Activated effector memory CD4-positive, alpha-beta T cell treated with anti-CD3 and anti-CD28 coated beads, Interleukin-2, amount 50 U/mL, for 16 hours (primary cell): Measurements from ENCODE around the gene AVPR1B.

Experiments
- DNase-seq: peaks from one replicate; pipeline ENCODE4 v3.0.0-alpha.2; 2020

The AVPR1B gene, protein sequence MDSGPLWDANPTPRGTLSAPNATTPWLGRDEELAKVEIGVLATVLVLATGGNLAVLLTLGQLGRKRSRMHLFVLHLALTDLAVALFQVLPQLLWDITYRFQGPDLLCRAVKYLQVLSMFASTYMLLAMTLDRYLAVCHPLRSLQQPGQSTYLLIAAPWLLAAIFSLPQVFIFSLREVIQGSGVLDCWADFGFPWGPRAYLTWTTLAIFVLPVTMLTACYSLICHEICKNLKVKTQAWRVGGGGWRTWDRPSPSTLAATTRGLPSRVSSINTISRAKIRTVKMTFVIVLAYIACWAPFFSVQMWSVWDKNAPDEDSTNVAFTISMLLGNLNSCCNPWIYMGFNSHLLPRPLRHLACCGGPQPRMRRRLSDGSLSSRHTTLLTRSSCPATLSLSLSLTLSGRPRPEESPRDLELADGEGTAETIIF

DNA sequence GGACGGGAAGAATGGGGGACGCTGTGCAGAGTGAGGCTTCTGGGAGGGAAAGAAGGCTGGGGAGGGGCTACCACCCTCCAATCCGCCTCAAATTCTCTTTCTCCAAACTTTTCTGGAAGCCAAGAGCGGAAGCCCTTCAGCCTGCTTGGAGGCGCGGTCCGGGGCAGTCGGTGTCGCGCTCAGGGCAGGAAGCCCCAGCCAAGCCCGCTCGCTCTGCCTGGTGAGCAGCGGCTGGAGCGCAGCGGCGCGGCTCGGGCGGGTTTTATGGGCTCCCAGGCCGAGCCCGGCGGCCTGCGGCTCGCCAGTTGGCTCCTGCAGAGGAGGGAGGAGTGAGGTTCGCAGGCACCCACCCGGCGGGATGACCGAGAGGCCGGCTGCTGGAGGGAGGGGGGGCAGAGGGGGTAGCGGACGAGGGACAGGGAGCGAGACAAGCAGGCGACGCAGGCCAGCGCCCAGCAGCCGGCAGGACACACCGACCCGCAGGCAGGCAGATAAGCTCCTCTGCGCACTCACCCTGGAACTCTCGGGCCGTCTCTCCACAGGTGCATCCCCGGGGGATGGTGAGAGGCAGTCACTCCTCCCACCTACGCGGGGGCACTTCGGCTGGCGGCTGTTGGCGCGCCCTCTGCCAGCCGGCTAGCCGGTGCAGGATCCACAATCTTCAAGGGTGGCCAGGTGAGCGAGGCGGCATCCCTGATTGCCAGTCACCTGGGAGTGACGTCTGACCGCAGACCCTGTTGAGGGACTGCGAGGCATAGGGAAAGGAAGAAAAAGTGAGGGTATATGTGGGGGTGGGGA is at the start of gene AVPR1B:
Gene AVPR1B (minus strand): TSS at position 238 of the 798 bp plus-strand sequence. CDS start 498 bp downstream, outside the sequence.
- DNase-seq, result no peak

DNA sequence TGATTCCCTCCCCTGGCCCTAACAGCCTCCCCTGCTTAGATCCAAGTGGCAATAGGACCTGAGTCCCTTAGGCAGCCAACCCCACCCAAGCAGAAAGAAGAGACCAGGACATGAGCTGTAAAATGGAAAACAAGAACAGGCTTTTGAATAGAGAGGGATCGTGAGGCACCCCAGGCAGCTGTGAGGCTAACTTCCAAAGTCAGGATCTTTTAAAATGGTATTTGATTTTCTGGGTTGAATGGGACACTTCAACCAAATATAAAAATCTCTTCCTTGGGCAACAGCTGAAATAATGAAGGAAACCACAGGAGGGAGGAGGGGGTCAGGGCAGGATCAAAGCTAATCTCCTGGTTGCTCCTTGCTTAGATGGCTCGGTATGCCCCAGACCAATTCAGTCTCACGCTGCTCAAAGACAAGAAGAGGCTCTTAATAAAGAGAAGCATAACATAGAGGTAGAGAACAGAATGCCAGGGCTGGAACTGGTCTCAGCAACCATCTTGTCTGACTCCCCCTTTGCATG is 28.6 kb upstream of the AVPR1B start:
- DNase-seq, result no peak

DNA sequence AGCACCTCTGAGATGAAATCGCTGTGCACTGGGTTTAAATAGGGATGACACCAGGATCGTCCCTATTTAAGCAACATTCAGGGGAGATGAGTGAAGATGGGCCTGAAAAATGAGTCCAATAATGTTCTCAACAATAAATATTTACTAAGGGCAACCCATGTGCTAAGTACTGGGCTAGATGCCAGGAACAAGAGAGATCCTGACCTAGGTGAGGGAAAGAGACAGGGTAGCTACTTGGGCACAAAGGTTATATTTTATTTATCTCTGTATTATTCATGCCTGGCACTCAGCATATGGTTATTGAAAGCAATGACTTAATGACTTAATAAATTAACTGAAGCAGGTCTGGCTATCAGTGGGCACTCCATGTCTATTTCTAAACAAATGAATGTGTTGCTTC is 27.4 kb upstream of the AVPR1B start:
- DNase-seq, result no peak

DNA sequence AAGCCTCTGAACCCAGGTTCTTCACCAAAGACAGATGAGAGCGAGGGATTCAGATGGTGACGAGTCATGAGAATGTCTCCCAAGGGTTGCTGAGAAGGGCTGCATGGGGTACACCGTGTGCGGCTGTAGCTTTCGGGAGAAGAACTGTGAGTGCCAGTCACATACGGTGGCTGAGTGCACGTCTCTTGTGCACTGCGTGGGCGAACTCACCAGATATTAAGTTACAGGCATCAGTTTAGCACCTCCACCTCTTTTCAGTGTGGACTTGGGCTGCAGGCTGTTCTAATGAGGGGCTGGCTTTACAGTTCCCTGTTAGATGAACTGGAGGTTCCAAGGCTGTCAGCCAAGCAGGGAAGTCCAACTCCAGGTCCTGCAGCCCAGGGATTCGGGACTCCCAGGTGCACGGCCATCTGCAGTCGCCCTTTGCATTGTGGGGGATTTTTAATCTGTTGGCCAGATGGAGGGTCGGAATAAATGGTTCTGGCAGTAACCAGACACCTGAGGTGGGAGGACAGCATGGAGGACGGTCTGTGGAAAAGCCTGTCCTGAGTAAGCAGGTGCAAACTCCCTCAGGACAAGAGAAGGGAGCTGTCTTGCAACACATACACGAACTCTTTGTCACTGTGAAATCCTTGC is 26.5 kb upstream of the AVPR1B start:
- DNase-seq, result no peak

DNA sequence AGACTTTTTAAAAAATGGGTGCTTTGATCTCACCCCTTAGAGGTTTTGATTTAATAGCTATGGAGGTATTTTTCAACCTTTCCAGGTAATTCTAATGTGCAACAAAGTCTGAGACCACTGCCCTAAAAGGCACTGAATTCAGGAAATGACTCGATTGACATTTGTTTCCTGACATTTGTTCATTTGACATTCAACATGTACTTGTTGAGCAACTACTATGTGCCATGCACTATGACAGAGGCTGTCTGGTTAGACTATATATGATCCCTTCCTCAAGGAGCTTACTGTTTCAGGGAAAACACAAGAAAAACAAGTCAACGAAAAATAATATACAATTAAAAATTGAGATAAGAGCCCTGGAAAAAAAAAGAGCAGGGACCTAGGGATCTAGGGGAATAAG is 25.6 kb upstream of the AVPR1B start:
- no peak for DNase-seq

DNA sequence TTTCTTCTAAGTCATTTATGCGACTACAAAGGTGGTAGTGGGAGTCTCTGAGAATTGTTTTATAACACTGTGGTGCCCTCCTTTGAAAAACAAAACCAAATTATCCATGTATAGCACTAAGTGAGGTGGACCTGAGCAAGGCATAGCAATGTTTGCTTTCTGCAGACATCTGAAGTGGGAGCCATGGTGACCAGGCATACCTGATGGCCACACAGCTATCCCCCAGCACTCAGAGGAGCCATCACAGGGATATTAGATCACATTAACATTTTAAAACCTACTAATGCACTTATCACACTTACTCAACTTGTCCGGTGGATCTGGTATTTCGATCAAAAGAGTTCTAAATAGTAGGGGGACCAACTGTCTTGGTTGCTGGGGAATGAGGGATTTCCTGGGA is 24.8 kb upstream of the AVPR1B start:
- no peak for DNase-seq

DNA sequence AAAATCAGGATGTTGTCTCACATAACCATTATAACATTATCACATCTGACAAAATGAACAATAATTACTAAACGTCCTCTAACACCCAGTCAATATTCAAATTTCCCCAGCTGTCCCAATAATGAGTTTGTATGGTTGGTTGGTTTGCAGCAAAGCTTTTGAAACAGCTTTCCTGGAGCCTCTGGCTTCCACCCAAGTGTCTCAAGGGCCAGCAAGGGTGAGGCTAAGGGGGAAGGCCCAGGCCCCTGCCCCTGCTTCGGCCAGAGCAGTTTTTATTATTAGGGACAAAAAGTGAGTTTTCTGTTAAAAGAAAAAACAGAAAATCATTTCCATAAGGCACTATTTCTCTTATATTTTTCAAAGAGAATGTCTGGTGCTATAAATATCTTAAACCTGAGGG is 19.1 kb upstream of the AVPR1B start:
- no peak for DNase-seq

DNA sequence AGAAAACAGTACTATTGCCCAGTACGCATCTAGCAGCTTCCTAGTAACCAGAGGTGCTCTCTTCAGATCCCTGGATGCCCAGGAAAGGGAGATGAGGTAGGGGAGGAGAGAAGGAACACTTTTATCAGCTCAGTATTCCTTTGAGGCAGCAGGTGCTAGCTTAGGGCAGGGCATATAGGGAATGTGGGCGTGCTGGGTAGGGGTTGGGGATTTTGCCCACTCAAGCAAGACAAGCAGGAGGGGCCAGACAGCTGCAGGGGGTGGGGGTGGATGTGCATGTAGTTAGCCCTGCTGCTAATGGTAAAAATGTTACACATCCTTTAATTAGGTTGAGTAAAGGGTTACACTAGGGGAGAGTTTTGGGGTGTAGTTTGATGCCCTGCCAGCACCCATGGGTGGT is 18.1 kb upstream of the AVPR1B start:
- DNase-seq, result no peak

DNA sequence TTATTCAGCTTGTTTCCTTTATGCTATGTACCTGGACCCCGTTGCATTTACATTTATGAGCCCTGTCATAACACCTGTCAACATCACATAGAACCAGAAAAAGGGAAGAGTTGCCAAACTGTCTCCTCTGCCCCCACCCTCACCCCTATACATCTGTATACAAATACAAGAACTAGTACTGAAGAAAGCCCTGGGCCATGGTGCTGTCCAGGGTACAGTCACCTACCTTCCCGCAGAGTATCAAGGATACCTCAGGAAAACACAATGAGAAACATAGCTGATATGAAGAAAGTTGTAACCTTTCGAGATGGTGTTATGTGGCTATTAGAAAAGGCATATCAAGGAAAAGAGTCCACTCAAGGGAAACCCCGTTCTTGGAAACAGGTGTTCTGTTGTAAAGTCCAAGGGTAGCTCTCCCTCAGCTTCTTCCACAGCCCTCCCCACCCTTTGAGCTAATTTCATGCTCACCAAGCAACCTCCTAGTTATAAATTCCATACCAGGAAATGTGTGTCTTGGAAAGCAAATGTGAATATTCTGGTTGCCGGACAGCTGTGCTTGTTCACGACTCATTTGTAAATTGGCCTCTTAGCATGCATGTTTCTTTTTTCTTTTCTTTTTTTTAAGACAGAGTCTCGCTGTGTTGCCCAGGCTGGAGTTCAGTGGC is 16.7 kb upstream of the AVPR1B start:
- DNase-seq, result no peak

DNA sequence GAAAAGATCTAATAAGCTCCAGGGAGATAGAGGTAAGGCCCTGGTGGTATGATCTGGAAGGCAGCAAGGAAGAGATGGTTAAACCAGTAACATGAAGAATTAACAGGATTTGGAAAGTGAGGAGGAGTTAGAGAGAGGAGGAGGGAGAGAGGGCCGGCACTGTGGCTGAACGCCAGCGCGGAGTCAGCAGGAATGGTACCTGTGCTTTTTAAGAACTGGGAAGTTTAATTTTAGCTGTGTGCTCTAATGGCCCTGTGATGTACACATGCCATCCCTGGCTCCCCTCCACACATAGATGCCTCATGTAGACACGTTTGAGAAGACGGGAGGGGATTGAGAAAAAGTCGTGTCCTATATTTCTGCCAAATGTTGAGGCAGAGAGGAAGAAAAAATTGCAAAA is 13.8 kb upstream of the AVPR1B start:
- no peak for DNase-seq

DNA sequence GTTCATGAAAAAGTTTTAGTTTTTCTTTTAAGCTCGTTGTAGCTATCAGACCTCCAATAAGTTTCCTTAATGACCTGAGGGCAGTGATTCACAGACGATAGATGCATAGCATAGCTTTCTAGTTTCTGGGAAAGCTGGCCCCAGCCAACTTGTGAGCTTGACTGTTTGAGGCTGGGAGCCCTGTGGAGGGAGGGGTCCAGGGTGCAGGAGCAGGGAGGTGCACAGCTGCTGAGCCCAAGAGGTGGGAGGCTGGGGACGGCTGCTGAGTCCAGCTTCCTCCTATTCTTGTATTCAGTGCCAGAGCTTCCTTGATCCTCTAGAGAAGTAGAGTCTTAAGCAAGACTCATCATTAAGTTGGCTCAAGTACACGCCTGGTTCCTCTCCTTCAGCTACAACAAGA is 11.0 kb upstream of the AVPR1B start:
- DNase-seq, result no peak

DNA sequence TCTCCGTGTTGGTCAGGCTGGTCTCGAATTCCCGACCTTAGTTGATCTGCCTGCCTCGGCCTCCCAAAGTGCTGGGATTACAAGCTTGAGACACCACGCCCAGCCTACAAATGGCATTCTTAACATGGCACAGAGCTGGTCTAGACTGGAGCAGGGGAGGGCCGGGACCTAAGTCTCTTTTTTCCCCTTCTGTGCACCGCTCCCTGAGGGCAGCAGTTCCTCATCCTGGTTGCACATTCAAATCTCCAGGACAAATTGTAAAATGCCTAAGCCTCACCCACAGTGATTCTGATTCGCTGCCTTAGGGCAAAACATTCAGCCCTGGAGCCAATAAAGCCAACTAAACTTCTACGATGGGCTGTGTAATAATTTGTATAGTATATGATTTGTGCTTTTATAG is 10.1 kb upstream of the AVPR1B start:
- no peak for DNase-seq

DNA sequence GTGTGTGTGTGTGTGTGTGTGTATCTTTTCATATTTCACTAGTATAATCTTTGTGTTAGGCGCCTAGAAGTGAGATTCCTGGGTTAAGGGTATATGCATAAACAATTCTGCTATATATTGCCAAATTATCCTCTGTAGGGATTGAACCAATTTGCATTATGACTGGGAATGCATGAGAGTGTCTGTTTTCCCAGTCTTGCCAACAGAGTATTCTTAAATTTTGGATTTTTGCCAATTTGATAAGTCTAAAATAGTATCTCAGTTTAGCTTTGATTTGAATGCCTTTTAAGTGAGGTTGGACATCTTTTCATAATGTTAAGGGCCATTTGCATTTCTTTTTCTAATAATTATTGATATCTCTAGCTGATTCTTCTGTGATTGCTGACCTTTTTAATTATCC is 8.2 kb upstream of the AVPR1B start:
- DNase-seq, result no peak

DNA sequence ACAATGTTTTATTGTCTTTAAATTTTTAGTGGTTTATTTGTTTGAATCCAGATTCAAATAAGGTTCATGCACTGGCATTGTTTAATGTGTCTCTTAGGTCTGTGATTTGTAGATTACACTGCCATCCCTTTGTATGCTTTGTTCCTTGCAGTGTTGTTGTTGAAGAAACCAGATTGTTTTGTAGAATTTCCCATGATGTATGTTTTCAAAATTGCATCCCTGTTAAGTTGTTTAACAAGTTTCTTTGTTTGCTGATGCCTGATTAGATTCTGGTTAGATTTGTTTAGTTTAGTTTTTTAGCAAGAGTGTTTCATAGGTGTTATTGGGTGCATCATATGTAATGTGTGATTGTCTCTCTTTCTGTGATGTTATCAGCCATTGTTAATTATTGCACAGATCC is 5.5 kb upstream of the AVPR1B start:
- DNase-seq, result no peak

DNA sequence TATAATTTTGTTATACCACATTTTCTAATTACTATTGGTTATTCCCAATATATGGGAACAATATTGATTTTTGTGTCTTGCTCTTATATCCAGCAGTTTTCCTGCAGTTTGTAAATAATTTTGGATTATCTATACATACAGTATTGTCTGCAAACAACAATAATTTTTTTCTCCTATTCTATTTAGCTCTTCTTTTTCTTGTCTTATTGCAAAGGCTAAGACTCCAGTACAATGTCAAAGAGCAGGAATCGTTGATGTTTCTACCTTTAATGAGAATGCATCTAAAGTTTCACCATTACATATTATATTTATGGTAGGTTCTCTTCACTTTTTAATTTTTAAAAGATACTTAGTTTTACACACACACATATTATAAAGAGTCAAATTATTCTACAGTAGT is 4.1 kb upstream of the AVPR1B start:
- DNase-seq, result no peak

DNA sequence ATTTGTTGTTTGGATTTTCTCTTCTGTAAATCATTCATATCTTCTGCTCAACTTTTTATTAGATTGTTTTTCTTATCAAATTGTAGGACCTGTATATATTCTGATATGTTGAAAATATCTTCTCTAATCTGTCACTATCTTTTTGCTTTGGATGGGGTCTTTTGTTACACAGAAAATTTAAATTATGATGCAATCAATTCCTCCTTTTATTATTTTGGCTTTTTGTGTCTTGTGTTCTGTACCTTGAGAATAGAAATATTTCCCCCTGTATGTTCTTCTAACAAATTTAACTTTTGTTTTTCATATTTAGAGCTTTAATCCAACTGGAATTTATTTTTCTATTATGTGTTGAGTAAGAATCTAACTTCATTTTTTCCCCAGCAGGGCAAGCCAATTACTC is 3.2 kb upstream of the AVPR1B start:
- no peak for DNase-seq

DNA sequence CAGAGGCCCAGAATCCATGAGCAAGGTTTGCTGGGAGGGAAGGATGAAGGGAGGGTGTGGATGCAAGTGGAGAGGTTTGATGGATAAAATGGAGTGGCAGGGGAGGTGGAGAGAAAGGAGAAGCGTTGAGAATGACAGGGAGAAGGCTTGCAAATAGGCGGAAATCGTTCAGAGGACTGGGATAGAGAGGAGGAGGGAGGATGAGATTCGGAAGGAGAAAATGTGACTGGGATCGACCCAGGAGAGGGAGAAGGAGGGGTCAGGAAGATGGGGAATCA is 376 bp downstream of the AVPR1B start:
- no peak for DNase-seq

DNA sequence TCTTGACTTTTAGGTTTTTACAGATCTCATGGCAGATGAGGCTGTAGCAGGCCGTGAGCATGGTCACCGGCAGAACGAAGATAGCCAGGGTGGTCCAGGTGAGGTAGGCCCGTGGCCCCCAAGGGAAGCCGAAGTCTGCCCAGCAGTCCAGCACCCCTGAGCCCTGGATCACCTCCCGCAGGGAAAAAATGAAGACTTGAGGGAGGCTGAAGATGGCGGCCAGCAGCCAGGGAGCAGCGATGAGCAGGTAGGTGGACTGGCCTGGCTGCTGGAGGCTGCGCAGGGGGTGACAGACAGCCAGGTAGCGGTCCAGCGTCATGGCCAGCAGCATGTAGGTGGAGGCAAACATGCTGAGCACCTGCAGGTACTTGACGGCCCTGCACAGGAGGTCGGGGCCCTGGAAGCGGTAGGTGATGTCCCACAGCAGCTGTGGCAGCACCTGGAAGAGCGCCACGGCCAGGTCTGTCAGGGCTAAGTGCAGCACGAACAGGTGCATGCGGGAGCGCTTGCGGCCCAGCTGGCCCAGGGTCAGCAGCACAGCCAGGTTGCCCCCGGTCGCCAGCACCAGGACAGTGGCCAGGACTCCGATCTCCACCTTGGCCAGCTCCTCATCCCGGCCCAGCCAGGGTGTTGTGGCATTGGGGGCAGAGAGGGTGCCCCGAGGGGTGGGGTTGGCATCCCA is 856 bp downstream of the AVPR1B start:
- DNase-seq, result no peak

DNA sequence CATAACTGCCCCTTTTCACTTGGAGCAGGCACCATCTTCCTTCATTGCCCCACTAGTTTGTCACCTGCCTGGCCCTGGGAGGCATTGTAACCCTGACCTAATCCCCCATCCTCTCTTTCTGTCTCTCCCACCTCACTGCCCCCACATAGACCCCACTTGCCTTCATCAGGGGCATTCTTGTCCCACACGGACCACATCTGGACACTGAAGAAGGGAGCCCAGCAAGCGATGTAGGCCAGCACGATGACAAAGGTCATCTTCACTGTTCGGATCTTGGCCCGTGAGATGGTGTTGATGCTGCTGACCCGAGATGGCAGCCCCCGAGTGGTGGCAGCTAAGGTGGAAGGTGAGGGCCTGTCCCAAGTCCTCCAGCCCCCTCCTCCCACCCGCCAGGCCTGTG is 1.4 kb downstream of the AVPR1B start:
- DNase-seq, result no peak

DNA sequence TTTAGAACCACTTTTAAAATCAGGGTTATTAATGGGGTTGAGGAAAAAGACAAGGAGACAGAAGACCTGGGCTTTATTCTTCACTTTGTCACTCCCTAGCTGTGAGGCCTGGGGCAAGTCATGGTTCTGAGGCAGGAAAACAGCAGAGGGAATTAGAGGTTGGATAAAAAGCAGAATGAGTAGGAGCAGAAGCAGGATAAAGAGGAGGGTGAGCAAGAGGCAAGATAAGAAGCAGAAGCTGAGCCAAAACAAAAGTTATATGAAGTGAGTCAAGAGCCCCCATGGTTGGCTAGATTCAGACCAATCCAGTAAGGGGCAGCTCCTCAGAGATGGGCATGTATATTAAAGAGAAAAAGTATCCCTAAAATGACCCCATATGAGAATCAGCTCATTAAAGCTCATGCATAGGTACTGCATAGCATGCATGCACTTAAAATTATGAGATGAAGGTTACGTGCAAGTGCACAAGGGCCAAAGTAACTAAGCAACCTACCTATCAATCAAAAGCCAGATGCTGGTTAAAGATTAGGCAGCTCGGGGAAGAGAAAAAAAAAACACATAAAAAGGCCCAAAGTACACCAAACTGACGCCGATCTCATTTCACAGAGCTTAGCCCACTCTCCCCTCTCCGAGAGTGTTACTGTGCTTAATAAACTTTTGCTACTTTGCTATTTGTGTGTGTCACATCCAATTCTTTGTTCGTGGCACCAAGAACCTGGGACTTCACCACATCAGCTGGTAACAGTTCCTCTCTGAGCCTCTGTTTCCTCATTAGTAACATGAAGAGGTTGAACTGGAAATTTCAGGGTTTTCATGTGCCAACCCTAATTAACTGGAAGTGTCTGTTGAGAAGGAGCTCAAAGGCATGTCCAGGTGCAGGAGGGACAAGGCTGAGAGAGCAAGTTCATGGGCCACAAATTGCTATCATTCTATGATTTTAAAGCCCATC is 2.2 kb downstream of the AVPR1B start:
- no peak for DNase-seq

DNA sequence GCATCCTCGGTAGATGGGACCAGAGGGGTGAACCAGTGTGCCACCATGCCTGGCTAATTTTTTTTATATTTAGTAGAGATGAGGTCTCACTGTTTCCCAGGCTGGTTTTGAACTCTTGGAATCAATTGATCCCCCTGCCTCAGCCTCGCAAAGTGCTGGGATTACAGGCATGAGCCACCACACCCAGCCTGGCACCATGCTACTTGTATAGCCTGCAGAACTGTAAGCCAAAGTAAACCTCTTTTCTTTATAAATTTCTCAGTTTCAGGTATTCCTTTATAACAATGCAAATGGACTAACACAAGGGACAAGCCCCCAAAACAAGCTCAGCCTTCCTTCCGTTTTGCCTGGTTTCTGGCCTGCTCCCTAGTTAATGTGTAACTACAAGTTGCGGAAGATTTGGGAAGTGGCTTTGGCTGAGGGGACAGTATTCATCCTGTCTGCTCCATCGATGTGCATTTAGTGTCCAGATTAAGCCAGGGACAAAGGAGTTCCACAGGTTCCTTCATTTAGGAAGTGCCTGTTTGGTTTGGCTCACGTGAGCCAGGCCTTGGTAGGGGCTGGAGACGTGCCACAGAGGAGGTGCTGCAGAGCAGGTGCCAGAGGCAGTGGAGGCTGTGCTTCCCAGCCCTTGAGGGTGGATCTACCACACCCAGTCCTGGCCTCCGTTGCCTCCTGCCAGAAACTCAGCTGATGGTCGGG is 4.4 kb downstream of the AVPR1B start:
- no peak for DNase-seq
